Adipocyte (in vitro differentiated cells): Measurements from ENCODE around the gene CCDC186.

Experiments
- DNase-seq: peaks from one replicate; pipeline ENCODE4 v3.0.0-alpha.2; 2015; ENCODE audit warnings: low read depth
- H3K27me3 ChIP-seq: replicated peaks from 2 replicates; pipeline ENCODE4 v1.7.0; 2013; ENCODE audit warnings: mild to moderate bottlenecking, low read length, moderate library complexity; ENCODE audit not compliant: control insufficient read depth, insufficient read depth
- H3K36me3 ChIP-seq: 2 replicates; pipeline ENCODE4 v1.7.0; 2013; ENCODE audit warnings: low read length, mild to moderate bottlenecking, moderate library complexity; ENCODE audit not compliant: control insufficient read depth, insufficient read depth, severe bottlenecking
- H3K4me1 ChIP-seq: 2 replicates; pipeline ENCODE4 v1.7.0; 2013; ENCODE audit warnings: mild to moderate bottlenecking, low read length, moderate library complexity; ENCODE audit not compliant: control insufficient read depth, insufficient read depth
- H3K4me3 ChIP-seq: 2 replicates; pipeline ENCODE4 v1.7.0; 2013; ENCODE audit warnings: mild to moderate bottlenecking, low read length, moderate library complexity
- H3K9ac ChIP-seq: 2 replicates; pipeline ENCODE4 v1.7.0; 2013; ENCODE audit warnings: mild to moderate bottlenecking, low read length, moderate library complexity
- H3K9me3 ChIP-seq: 2 replicates; pipeline ENCODE4 v1.7.0; 2013; ENCODE audit warnings: mild to moderate bottlenecking, low read length, moderate library complexity; ENCODE audit not compliant: control insufficient read depth

The CCDC186 gene

GRCh38 chr10:114173603-114173920 lies 441 bp downstream of the CCDC186 start:
- Histone ChIP-seq H3K9ac (peak overlapping the region; percentile 97), H3K27me3 (no peaks in the 10 kb centered on the region), H3K4me1 (peaks cover 18% of the 10 kb centered on the region), H3K36me3 (no peaks in the 10 kb centered on the region), H3K9me3 (peaks cover 3% of the 10 kb centered on the region), H3K4me3 (peak overlapping the region; percentile 99)
- DNase-seq = no peak

DNA sequence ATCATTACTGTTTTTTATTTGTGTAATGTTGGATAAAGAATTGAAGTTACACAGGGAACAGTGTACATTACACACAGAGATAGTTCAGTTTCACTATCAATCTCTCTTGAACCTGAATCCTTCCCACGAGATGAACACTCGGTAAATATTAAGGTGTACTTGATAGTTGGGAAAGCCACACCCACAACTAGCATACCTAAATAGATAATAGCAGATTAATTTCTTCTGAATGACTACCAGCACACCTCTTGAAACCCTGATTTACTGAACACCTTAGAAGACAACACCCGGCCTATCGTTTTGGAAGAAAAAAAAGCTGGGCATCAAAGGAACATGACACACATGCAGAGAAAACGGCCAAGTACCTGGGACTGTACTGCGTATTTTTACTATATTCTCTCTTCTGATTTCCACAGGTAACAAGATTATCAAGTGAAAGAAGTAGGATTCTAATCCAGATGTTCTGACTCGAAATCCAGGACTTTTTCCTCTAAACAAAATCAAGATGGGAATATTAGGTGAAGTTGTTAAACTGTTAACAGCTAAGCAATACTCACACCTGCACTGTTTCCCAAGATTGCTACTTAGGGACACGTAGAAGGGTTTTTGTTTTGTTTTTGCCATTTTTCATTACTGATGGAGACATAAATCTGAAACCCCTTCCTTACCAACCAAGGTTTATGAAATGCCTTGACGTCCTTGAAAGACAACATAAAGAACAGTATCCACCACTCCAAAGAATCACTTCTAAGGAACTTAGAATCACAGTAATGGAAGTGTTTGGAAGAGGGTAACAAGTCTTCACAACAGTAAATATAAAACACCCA lies 1.0 kb downstream of the CCDC186 start:
- H3K9ac ChIP-seq = peak overlapping the region; percentile 97
- no peaks in the 10 kb centered on the region for H3K27me3 ChIP-seq
- no peaks in the 10 kb centered on the region for H3K36me3 ChIP-seq
- no peak for DNase-seq
- H3K4me1 ChIP-seq = peaks cover 18% of the 10 kb centered on the region
- H3K4me3 ChIP-seq = peak overlapping the region; percentile 99
- peaks cover 6% of the 10 kb centered on the region for H3K9me3 ChIP-seq

DNA sequence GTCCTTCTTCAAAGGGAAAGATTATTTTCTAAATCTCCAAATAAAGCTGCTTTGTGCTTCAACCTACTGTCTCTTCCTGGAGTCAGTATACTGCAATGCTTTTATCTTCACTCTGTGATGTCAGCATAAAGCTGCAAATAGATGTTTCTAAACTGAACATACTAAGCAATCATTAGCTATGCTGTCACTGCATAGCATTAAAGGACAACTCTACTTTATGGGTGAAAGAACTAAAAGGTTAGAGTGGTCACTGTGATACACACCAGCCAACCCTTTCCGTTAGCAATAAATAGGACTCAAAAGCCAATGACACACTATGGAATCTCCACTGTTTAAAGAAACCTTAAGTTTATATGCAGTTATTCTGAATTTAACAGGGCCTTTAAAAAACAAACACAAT lies 1.8 kb downstream of the CCDC186 start:
- H3K9ac ChIP-seq = peak overlapping the region; percentile 97
- H3K9me3 ChIP-seq = peaks cover 6% of the 10 kb centered on the region
- peak overlapping the region; percentile 99 for H3K4me3 ChIP-seq
- DNase-seq = peak; percentile 37
- no peaks in the 10 kb centered on the region for H3K36me3 ChIP-seq
- H3K4me1 ChIP-seq = peaks cover 18% of the 10 kb centered on the region
- no peaks in the 10 kb centered on the region for H3K27me3 ChIP-seq

DNA sequence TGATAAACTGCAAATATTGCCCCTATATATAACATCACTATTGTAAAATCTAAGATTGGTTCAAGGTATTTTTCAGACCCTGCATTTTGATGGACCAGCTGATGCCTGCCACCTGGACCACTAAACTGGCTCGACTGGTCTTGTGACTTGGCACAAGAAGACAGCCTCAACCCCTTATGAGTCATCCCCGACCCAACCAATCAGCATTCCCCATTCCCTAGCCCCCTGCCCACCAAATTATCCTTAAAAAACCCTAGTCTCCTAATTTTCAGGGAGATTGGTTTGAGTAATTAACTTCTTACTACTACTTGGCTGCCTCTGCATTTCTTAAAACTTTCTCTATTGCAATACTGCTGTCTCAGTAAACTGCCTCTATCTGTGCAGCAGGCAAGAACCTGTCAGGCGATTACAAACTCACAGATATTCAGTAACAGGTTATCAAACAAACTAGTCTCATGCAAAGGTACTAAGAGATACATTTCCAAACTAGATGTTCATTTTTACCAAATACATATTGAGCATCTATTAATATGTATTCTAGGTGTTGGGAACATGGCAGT lies 5.5 kb downstream of the CCDC186 start:
- DNase-seq = no peak
- no peaks in the 10 kb centered on the region for H3K36me3 ChIP-seq
- no peaks in the 10 kb centered on the region for H3K27me3 ChIP-seq
- peaks cover 18% of the 10 kb centered on the region for H3K4me1 ChIP-seq
- H3K9me3 ChIP-seq = peaks cover 6% of the 10 kb centered on the region
- H3K9ac ChIP-seq = no peak overlapping the region
- no peak overlapping the region for H3K4me3 ChIP-seq

DNA sequence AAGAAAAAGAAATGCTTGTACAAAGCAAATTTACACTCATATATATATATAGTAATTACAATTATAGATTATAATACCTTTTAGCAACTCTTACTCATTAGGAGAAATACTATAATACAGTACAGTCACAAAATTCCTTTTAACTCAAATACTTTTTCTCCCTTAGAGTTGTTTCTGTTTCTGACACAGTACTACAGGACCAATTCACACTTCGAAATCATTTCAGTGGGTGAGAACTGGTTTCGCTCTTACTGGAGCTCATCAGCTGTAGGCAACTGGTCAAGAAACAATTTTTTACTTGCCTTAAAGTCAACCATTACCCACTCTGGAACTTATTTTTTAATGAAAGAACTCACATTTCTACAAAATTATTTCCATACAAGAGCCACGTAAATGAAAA lies 6.0 kb downstream of the CCDC186 start:
- Histone ChIP-seq H3K27me3 (no peaks in the 10 kb centered on the region), H3K4me1 (peaks cover 18% of the 10 kb centered on the region), H3K9me3 (peaks cover 6% of the 10 kb centered on the region), H3K4me3 (no peak overlapping the region), H3K36me3 (no peaks in the 10 kb centered on the region), H3K9ac (no peak overlapping the region)
- DNase-seq = no peak

DNA sequence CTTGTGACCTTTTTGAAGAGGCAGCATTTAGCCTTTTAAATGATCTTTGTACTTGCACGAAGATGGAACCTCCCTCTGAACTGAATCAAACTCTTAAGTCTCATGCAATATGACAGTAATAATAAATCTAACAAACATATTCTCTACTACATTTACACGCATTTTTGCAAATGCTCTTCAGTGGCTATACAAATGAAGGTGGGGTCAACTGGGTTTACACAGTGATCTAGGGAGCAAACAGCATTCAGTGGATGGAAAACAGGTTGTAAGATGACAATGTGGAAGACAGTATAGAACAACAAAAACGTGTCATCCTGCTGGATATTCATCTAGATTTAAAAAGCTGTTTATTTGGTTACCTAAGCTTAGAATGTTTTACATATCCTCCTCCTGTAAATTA lies 7.5 kb downstream of the CCDC186 start:
- Histone ChIP-seq H3K9me3 (peaks cover 6% of the 10 kb centered on the region), H3K4me3 (no peak overlapping the region), H3K4me1 (peaks cover 7% of the 10 kb centered on the region), H3K9ac (no peak overlapping the region), H3K36me3 (peaks cover 3% of the 10 kb centered on the region), H3K27me3 (no peaks in the 10 kb centered on the region)
- DNase-seq = no peak

DNA sequence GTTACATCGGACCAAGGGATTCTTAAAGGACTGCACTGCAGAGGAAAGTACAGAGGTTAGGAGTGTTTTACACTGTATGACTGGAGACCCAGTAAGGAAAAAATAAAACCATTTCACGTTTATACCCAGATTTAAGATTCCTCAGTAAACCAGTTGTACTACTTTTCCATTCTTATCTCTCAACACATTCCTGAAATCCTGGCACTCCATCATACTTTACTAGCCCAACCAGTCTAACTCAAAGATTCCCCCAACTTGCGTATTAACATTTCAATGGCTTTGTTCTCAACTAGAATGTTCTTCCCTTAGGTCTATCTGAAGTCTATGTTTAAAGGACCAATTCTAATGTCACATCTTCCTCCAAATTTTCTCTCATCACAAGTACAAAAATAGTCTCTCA lies 8.0 kb downstream of the CCDC186 start:
- Histone ChIP-seq H3K4me1 (peaks cover 7% of the 10 kb centered on the region), H3K36me3 (peaks cover 8% of the 10 kb centered on the region), H3K4me3 (no peak overlapping the region), H3K9ac (no peak overlapping the region), H3K9me3 (peaks cover 6% of the 10 kb centered on the region), H3K27me3 (no peaks in the 10 kb centered on the region)
- no peak for DNase-seq

GRCh38 chr10:114163062-114163461 lies 10.9 kb downstream of the CCDC186 start:
- H3K36me3 ChIP-seq = peaks cover 13% of the 10 kb centered on the region
- peaks cover 7% of the 10 kb centered on the region for H3K4me1 ChIP-seq
- H3K9me3 ChIP-seq = no peaks in the 10 kb centered on the region
- no peak overlapping the region for H3K4me3 ChIP-seq
- H3K27me3 ChIP-seq = no peaks in the 10 kb centered on the region
- no peak for DNase-seq
- H3K9ac ChIP-seq = no peak overlapping the region

DNA sequence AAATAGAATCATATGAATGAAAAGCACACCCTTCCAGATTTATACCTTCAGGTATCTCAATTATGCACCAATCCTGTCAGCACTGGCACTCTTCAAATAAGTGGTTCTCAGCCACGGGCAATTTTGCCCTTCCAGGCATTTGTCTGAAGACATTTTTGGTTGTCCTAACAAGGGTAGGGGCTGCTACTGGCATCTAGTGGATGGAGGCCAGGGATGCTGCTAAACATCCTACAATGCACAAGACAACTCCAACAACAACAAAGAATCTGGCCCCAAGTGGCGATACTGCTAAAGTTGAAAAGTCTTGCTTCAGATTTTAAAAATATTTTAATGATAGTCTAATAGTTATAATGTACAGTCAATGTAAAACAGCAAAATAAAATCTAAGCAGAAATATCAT lies 16.1 kb downstream of the CCDC186 start:
- no peaks in the 10 kb centered on the region for H3K9me3 ChIP-seq
- DNase-seq = no peak

DNA sequence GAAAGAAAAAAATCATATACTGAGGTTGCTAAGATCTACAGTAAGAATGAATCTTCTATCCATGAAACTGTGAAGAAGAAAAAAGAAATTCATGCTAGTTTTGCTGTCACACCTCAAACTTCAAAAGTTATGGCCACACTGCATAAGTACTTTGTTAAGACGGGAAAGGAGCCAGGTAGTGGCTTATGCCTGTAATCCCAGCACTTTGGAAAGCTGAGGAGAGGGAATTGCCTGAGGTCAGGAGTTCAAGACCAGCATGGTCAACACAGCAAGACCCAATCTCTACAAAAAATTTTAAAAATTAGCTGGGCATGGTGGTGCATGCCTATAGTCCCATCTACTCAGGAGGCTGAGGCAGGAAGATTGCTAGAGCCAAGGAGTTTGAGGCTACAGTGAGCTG lies 22.1 kb downstream of the CCDC186 start:
- Histone ChIP-seq H3K36me3 (peaks cover 33% of the 10 kb centered on the region), H3K9me3 (no peaks in the 10 kb centered on the region)

More for the DNA sequence above, 16.1 kb downstream of the CCDC186 start:
- Histone ChIP-seq H3K4me1 (no peaks in the 10 kb centered on the region), H3K4me3 (no peak overlapping the region), H3K27me3 (no peaks in the 10 kb centered on the region), H3K36me3 (peaks cover 24% of the 10 kb centered on the region), H3K9ac (no peak overlapping the region)

GRCh38 chr10:114151486-114151885 lies 22.5 kb downstream of the CCDC186 start:
- Histone ChIP-seq H3K9ac (no peak overlapping the region), H3K4me3 (no peak overlapping the region), H3K36me3 (peaks cover 29% of the 10 kb centered on the region), H3K4me1 (peaks cover 6% of the 10 kb centered on the region), H3K9me3 (no peaks in the 10 kb centered on the region), H3K27me3 (no peaks in the 10 kb centered on the region)
- peak; percentile 72 for DNase-seq

More for the DNA sequence above, 22.1 kb downstream of the CCDC186 start:
- H3K4me3 ChIP-seq = no peak overlapping the region
- no peak overlapping the region for H3K9ac ChIP-seq
- no peaks in the 10 kb centered on the region for H3K27me3 ChIP-seq
- DNase-seq = no peak
- H3K4me1 ChIP-seq = peaks cover 6% of the 10 kb centered on the region
